Keratinocyte (primary cell): ENCODE measurements around the gene SLC49A4.
A peak's percentile ranks its signal among the peaks of the same experiment; 100 is the strongest.

Experiments
- EZH2 ChIP-seq: IDR thresholded peaks from one replicate; pipeline ENCODE4 v1.6.1; 2012; ENCODE audit warnings: inconsistent platforms, mild to moderate bottlenecking, low read length, moderate library complexity
- TF ChIP-seq, protein P1 (sequence below), 3 experiments: IDR thresholded peaks in 1 of 3; conservative IDR thresholded peaks in 1 of 3; optimal IDR thresholded peaks in 1 of 3; 2 replicates in 2 of 3; 3 replicates in 1 of 3; pipeline versions ENCODE3 to v1.5.1; 2011; ENCODE audit warnings: low read length in 3 of 3, mild to moderate bottlenecking in 3 of 3, moderate library complexity in 2 of 3, control low read depth in 1 of 3, inconsistent platforms in 1 of 3; ENCODE audit not compliant: insufficient read depth in 2 of 3; ENCODE audit errors: extremely low read depth in 1 of 3

DNA sequence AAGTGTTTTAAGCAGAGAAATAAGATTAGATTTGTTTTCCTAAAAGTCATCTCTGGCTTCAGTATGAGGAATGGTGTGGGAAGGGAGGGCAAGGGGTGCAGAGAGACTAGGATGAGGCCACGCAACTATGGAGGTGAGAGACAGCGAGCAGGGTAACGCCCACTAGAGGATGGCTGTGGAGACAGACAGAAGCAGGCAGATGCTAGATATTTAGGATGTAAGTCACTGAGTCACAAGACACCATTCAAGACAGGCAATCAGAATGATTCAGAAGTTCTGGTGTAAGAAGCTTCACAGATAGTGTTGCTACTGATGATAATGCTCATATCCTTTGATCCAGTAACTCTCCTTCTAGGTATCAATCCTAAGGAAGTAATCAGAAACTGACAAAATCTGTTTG is 20.3 kb upstream of the SLC49A4 start:
- TF ChIP-seq, protein P1, sequence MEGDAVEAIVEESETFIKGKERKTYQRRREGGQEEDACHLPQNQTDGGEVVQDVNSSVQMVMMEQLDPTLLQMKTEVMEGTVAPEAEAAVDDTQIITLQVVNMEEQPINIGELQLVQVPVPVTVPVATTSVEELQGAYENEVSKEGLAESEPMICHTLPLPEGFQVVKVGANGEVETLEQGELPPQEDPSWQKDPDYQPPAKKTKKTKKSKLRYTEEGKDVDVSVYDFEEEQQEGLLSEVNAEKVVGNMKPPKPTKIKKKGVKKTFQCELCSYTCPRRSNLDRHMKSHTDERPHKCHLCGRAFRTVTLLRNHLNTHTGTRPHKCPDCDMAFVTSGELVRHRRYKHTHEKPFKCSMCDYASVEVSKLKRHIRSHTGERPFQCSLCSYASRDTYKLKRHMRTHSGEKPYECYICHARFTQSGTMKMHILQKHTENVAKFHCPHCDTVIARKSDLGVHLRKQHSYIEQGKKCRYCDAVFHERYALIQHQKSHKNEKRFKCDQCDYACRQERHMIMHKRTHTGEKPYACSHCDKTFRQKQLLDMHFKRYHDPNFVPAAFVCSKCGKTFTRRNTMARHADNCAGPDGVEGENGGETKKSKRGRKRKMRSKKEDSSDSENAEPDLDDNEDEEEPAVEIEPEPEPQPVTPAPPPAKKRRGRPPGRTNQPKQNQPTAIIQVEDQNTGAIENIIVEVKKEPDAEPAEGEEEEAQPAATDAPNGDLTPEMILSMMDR (optimal IDR thresholded peaks at IDR 0.05 in 1 of 3, IDR thresholded peaks at IDR 0.05 in 1 of 3, conservative IDR thresholded peaks at IDR 0.05 in 1 of 3; ENCODE audit: extremely low read depth in 1 of 3, insufficient read depth in 2 of 3, low read length in 3 of 3), result peak; percentile 23 to 42 (median 25)
- TF ChIP-seq EZH2, result no peak
